Dedifferentiated amniotic fluid mesenchymal stem cell (primary cell): ENCODE results near the gene FSCB.
"Not testable (repeated sequence)": the region's sequence is repeated elsewhere in the genome, so short reads cannot be mapped to it uniquely, and the experiment has no call there.

ENCODE experiments used
- DNase-seq: peaks from one replicate; pipeline ENCODE4 v3.0.0-alpha.2; 2016; ENCODE audit errors: extremely low spot score

The FSCB gene

GRCh38 chr14:44507183-44507582 lies at the start of gene FSCB:
Gene FSCB (minus strand): TSS chr14:44507283. CDS start chr14:44506987, 296 bp downstream.
- no peak for DNase-seq

GRCh38 chr14:44531658-44532057 lies 24.6 kb upstream of the FSCB start:
- DNase-seq, result no peak

- DNase-seq, result no peak
Observed at GRCh38 chr14:44530475-44530874, 23.4 kb upstream of the FSCB start.

- no peak for DNase-seq
Observed at GRCh38 chr14:44529026-44529425, 21.9 kb upstream of the FSCB start.

- no peak for DNase-seq
Observed at GRCh38 chr14:44528180-44528579, 21.1 kb upstream of the FSCB start.

GRCh38 chr14:44525237-44525636 lies 18.2 kb upstream of the FSCB start:
- DNase-seq, result no peak

GRCh38 chr14:44515668-44516067 lies 8.6 kb upstream of the FSCB start:
- DNase-seq, result not testable (repeated sequence)

- no peak for DNase-seq
Observed at GRCh38 chr14:44508834-44509233, 1.8 kb upstream of the FSCB start.

- no peak for DNase-seq
Observed at GRCh38 chr14:44505588-44505987, 1.5 kb downstream of the FSCB start.

- DNase-seq, result no peak
Observed at GRCh38 chr14:44497148-44497547, 9.9 kb downstream of the FSCB start.

GRCh38 chr14:44494137-44494536 lies 12.9 kb downstream of the FSCB start:
- DNase-seq, result no peak

GRCh38 chr14:44490966-44491365 lies 16.1 kb downstream of the FSCB start:
- no peak for DNase-seq

- no peak for DNase-seq
Observed at GRCh38 chr14:44477953-44478352, 29.1 kb downstream of the FSCB start.

- DNase-seq, result no peak
Observed at GRCh38 chr14:44468771-44469170, 38.3 kb downstream of the FSCB start.

GRCh38 chr14:44463356-44464004 lies 43.6 kb downstream of the FSCB start:
- DNase-seq, result no peak

- DNase-seq, result no peak
Observed at GRCh38 chr14:44462381-44462780, 44.7 kb downstream of the FSCB start.

GRCh38 chr14:44461811-44462210 lies 45.3 kb downstream of the FSCB start:
- no peak for DNase-seq
